Measurements from ENCODE around the gene VSX1. TPM values are rescaled to one million over a fixed set of nuclear protein-coding genes. Genes with fewer than 3 reads are reported as not detected.

VSX1 gene
- polyA plus RNA-seq, 1 donor (not counting 4 experiments of a cell fraction or from before 2014, with no cell fraction given), result not detected

- Histone ChIP-seq H3K9me1 (ENCODE audit: control insufficient read depth, extremely low read depth, insufficient read depth, low read length) (no peaks in the 10 kb centered on the region), H4K20me1 (ENCODE audit: control insufficient read depth, extremely low read depth, insufficient read depth, low read length) (peaks cover 3% of the 10 kb centered on the region), H3K4me2 (ENCODE audit: control insufficient read depth, extremely low read depth, insufficient read depth, low read depth, low read length) (no peak overlapping the region), H3K36me3 (ENCODE audit: control insufficient read depth in 2 of 2, extremely low read depth in 1 of 2, insufficient read depth in 2 of 2, low read length in 2 of 2) (no peaks in the 10 kb centered on the region), H3K9me3 (ENCODE audit: control insufficient read depth, low read depth, low read length) (no peaks in the 10 kb centered on the region), H3K4me3 (ENCODE audit: control insufficient read depth in 2 of 3, extremely low read depth in 1 of 3, insufficient read depth in 2 of 3, low read depth in 1 of 3, low read length in 3 of 3) (no peak overlapping the region), H3K27ac (ENCODE audit: control insufficient read depth, insufficient read depth, low read length) (no peak overlapping the region), H2AFZ (ENCODE audit: control insufficient read depth, low read length) (no peak overlapping the region), H3K27me3 (ENCODE audit: control insufficient read depth, extremely low read depth, insufficient read depth, low read length) (peaks cover 22% of the 10 kb centered on the region), H3K79me2 (ENCODE audit: control insufficient read depth, insufficient read depth, low read length) (no peaks in the 10 kb centered on the region), H3K4me1 (ENCODE audit: control insufficient read depth, extremely low read depth, insufficient read depth, low read length) (no peaks in the 10 kb centered on the region), H3K9ac (ENCODE audit: control insufficient read depth, extremely low read depth, insufficient read depth, low read length) (no peak overlapping the region)
- FAIRE-seq (no peak), DNase-seq (ENCODE audit: low read depth, low spot score) (no peak)
- dilution Hi-C loops (cut with MboI; ENCODE audit: extremely low pct_ligation_motif_present, low sequenced_read_pairs), result no loop called here
- TF ChIP-seq EZH2 (IDR thresholded peaks at IDR 0.05; ENCODE audit: low read length) (no peak), CTCF (optimal IDR thresholded peaks at IDR 0.05 in 1 of 3, IDR thresholded peaks at IDR 0.05 in 1 of 3, conservative IDR thresholded peaks at IDR 0.05 in 1 of 3; ENCODE audit: extremely low read depth in 1 of 3, insufficient read depth in 2 of 3, low read length in 3 of 3) (no peak)
Measured at GRCh38 chr20:25046736-25047666, 34.9 kb downstream of the VSX1 start.

GRCh38 chr20:25046181-25046641 is 35.7 kb downstream of the VSX1 start:
- Histone ChIP-seq H3K27ac (ENCODE audit: control insufficient read depth, insufficient read depth, low read length) (no peak overlapping the region), H3K4me1 (ENCODE audit: control insufficient read depth, extremely low read depth, insufficient read depth, low read length) (no peaks in the 10 kb centered on the region), H2AFZ (ENCODE audit: control insufficient read depth, low read length) (no peak overlapping the region), H3K4me2 (ENCODE audit: control insufficient read depth, extremely low read depth, insufficient read depth, low read depth, low read length) (no peak overlapping the region), H3K9me1 (ENCODE audit: control insufficient read depth, extremely low read depth, insufficient read depth, low read length) (no peaks in the 10 kb centered on the region), H3K36me3 (ENCODE audit: control insufficient read depth in 2 of 2, extremely low read depth in 1 of 2, insufficient read depth in 2 of 2, low read length in 2 of 2) (no peaks in the 10 kb centered on the region), H3K4me3 (ENCODE audit: control insufficient read depth in 2 of 3, extremely low read depth in 1 of 3, insufficient read depth in 2 of 3, low read depth in 1 of 3, low read length in 3 of 3) (no peak overlapping the region), H3K27me3 (ENCODE audit: control insufficient read depth, extremely low read depth, insufficient read depth, low read length) (peaks cover 22% of the 10 kb centered on the region), H3K9ac (ENCODE audit: control insufficient read depth, extremely low read depth, insufficient read depth, low read length) (no peak overlapping the region), H3K79me2 (ENCODE audit: control insufficient read depth, insufficient read depth, low read length) (no peaks in the 10 kb centered on the region), H4K20me1 (ENCODE audit: control insufficient read depth, extremely low read depth, insufficient read depth, low read length) (peaks cover 2% of the 10 kb centered on the region), H3K9me3 (ENCODE audit: control insufficient read depth, low read depth, low read length) (no peaks in the 10 kb centered on the region)
- FAIRE-seq, result no peak
- no peak for TF ChIP-seq EZH2 (IDR thresholded peaks at IDR 0.05; ENCODE audit: low read length)
- no peak for TF ChIP-seq CTCF (optimal IDR thresholded peaks at IDR 0.05 in 1 of 3, IDR thresholded peaks at IDR 0.05 in 1 of 3, conservative IDR thresholded peaks at IDR 0.05 in 1 of 3; ENCODE audit: extremely low read depth in 1 of 3, insufficient read depth in 2 of 3, low read length in 3 of 3)
- dilution Hi-C loops (cut with MboI; ENCODE audit: extremely low pct_ligation_motif_present, low sequenced_read_pairs), result no loop called here
- DNase-seq (ENCODE audit: low read depth, low spot score), result no peak
